NCI-H128 (cell line): Measurements from ENCODE around the gene GDAP2.

Experiments
- DNase-seq: peaks from one replicate; lab custom pipeline; 2025; ENCODE audit not compliant: unreplicated experiment; lab: John Stamatoyannopoulos, UW

The GDAP2 gene

GRCh38 chr1:117843791-117844190, 85.6 kb downstream of the GDAP2 start:
- no peak for DNase-seq

- DNase-seq: no peak
Observed at GRCh38 chr1:117842408-117843170, 86.8 kb downstream of the GDAP2 start.

- no peak for DNase-seq
Observed at GRCh38 chr1:117841117-117841650, 88.2 kb downstream of the GDAP2 start.

- no peak for DNase-seq
Observed at GRCh38 chr1:117838911-117839310, 90.5 kb downstream of the GDAP2 start.

GRCh38 chr1:117836069-117836468, 93.4 kb downstream of the GDAP2 start:
- no peak for DNase-seq

GRCh38 chr1:117834416-117834815, 95.0 kb downstream of the GDAP2 start:
- no peak for DNase-seq

- DNase-seq: no peak
Observed at GRCh38 chr1:117832453-117832852, 97.0 kb downstream of the GDAP2 start.

- DNase-seq: no peak
Observed at GRCh38 chr1:117830222-117830621, 99.2 kb downstream of the GDAP2 start.

GRCh38 chr1:117828201-117828600, 101.2 kb downstream of the GDAP2 start:
- no peak for DNase-seq

- no peak for DNase-seq
Observed at GRCh38 chr1:117826540-117827078, 102.8 kb downstream of the GDAP2 start.

- no peak for DNase-seq
Observed at GRCh38 chr1:117826119-117826518, 103.3 kb downstream of the GDAP2 start.

- no peak for DNase-seq
Observed at GRCh38 chr1:117825414-117825813, 104.0 kb downstream of the GDAP2 start.

GRCh38 chr1:117824616-117825015, 104.8 kb downstream of the GDAP2 start:
- DNase-seq: no peak

GRCh38 chr1:117821774-117822482, 107.5 kb downstream of the GDAP2 start:
- no peak for DNase-seq

GRCh38 chr1:117821382-117821755, 108.1 kb downstream of the GDAP2 start:
- DNase-seq: no peak

GRCh38 chr1:117820694-117821381, 108.6 kb downstream of the GDAP2 start:
- DNase-seq: no peak

GRCh38 chr1:117820096-117820495, 109.3 kb downstream of the GDAP2 start:
- DNase-seq: no peak

GRCh38 chr1:117819301-117819700, 110.1 kb downstream of the GDAP2 start:
- DNase-seq: no peak

- DNase-seq: no peak
Observed at GRCh38 chr1:117818456-117818855, 111.0 kb downstream of the GDAP2 start.

- no peak for DNase-seq
Observed at GRCh38 chr1:117817629-117818028, 111.8 kb downstream of the GDAP2 start.

GRCh38 chr1:117815926-117816325, 113.5 kb downstream of the GDAP2 start:
- no peak for DNase-seq
